Activated CD4-positive, alpha-beta memory T cell treated with anti-CD3 and anti-CD28 coated beads for 36 hours (primary cell): Measurements from ENCODE around the gene EFNA5. TPM values are rescaled to one million over a fixed set of nuclear protein-coding genes. Genes with fewer than 3 reads are reported as not detected.
"Not testable (repeated sequence)": the region's sequence is repeated elsewhere in the genome, so short reads cannot be mapped to it uniquely, and the experiment has no call there.

Experiments
- CTCF ChIA-PET: fragments of 350-600 bp; sonication (Branson Sonifier 250); formaldehyde crosslinking; loops from one replicate; lab custom pipeline; 2021; ENCODE audit warnings: antibody characterized with exemption, inconsistent platforms; lab: Charles Lee
- POLR2A ChIA-PET: fragments of 350-600 bp; sonication (Branson Sonifier 250); formaldehyde crosslinking; loops from one replicate; lab custom pipeline; 2021; ENCODE audit warnings: antibody characterized with exemption; lab: Charles Lee
- DNase-seq: peaks from one replicate; pipeline ENCODE4 v3.0.0-alpha.2; 2020
- H3K27ac Mint-ChIP-seq: one replicate; pipeline ENCODE4 v1.8.0; 2021; ENCODE audit warnings: mixed read lengths
- H3K27me3 Mint-ChIP-seq: one replicate; pipeline ENCODE4 v1.8.0; 2021; ENCODE audit warnings: mixed read lengths
- H3K36me3 Mint-ChIP-seq: one replicate; pipeline ENCODE4 v1.8.0; 2021; ENCODE audit warnings: mixed read lengths
- H3K4me1 Mint-ChIP-seq: one replicate; pipeline ENCODE4 v1.8.0; 2021; ENCODE audit warnings: low read depth, mixed read lengths
- H3K4me3 Mint-ChIP-seq: one replicate; pipeline ENCODE4 v1.8.0; 2021; ENCODE audit warnings: mild to moderate bottlenecking, mixed read lengths
- H3K9me3 Mint-ChIP-seq: one replicate; pipeline ENCODE4 v1.8.0; 2021; ENCODE audit warnings: mixed read lengths
- intact Hi-C: fragments of 100-400 bp; cut with micrococcal nuclease; formaldehyde crosslinking; loops from one replicate; pipeline ENCODE4 v1.15.1; 2023
- total RNA-seq, 2 experiments: library from RNA; stranded (reverse); gene quantifications; one replicate each; pipeline ENCODE4 v1.2.3, GENCODE V29; 2021

Gene EFNA5
- total RNA-seq, 2 experiments from 2014 or later = not detected

- no peaks in the 10 kb centered on the region for H3K9me3 Mint-ChIP-seq
- intact Hi-C loops = no loop called here
- H3K4me3 Mint-ChIP-seq = no peak overlapping the region
- no peaks in the 10 kb centered on the region for H3K36me3 Mint-ChIP-seq
- ChIA-PET POLR2A (no interaction called here), CTCF (no interaction called here)
- peaks cover 4% of the 10 kb centered on the region for H3K27me3 Mint-ChIP-seq
- DNase-seq = no peak
- H3K4me1 Mint-ChIP-seq = no peaks in the 10 kb centered on the region
- H3K27ac Mint-ChIP-seq = no peak overlapping the region
These were observed 223.8 kb downstream of the EFNA5 start for GRCh38 chr5:107446972-107447371.

DNA sequence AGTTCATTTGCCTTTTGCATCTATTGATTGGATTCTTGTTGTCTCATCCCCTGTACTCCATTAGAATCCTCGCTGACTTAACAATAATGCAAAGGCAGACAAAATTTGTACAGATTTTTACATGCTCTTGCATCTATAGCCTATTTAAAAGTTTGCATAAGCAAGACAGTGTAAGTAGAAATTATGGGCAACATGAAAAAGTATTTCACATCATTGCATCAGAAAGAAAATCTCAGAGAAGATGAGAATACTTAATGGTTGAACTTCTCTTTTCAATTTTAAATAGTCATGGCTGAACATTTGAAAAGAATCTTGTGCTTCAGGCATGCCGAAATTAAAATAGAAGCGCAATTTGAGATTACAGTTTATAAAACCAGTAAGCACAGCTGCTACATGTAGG lies 226.4 kb downstream of the EFNA5 start:
- Mint-ChIP-seq H3K4me3 (no peak overlapping the region), H3K27me3 (peaks cover 8% of the 10 kb centered on the region), H3K9me3 (peaks cover 2% of the 10 kb centered on the region), H3K36me3 (peaks cover under 1% of the 10 kb centered on the region), H3K27ac (no peak overlapping the region), H3K4me1 (no peaks in the 10 kb centered on the region)
- CTCF ChIA-PET = no interaction called here
- intact Hi-C loops = no loop called here
- DNase-seq = no peak
- POLR2A ChIA-PET = no interaction called here

- no peak for DNase-seq
- Mint-ChIP-seq H3K4me3 (no peak overlapping the region), H3K9me3 (peaks cover 6% of the 10 kb centered on the region), H3K27me3 (peaks cover 8% of the 10 kb centered on the region), H3K27ac (no peak overlapping the region), H3K4me1 (no peaks in the 10 kb centered on the region), H3K36me3 (peaks cover 2% of the 10 kb centered on the region)
- CTCF ChIA-PET = no interaction called here
- POLR2A ChIA-PET = no interaction called here
- intact Hi-C loops = no loop called here
These were observed 226.8 kb downstream of the EFNA5 start for GRCh38 chr5:107443897-107444296.

GRCh38 chr5:107442452-107442851 lies 228.3 kb downstream of the EFNA5 start:
- ChIA-PET CTCF (no interaction called here), POLR2A (no interaction called here)
- no peak for DNase-seq
- intact Hi-C loops = no loop called here
- Mint-ChIP-seq H3K9me3 (peaks cover 8% of the 10 kb centered on the region), H3K27ac (no peak overlapping the region), H3K4me1 (no peaks in the 10 kb centered on the region), H3K36me3 (peaks cover 2% of the 10 kb centered on the region), H3K27me3 (peaks cover 4% of the 10 kb centered on the region), H3K4me3 (no peak overlapping the region)

DNA sequence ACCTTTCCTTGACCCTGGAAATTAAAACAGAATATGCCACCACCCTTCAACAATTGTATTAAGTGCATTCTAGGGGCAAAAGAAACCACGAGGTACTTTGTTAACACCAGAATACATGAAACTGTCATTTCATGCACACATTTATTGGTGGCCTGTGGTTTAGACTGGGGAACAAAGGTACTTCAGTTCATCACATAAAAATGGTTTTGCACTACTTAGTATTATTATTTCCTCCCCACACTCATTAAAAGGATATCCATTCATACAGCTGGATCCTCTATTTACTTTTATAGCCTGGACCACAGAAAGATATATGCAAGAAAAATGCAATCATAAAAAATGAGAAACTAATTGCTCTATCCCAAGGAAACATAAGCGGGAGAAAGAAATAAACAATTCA lies 230.9 kb downstream of the EFNA5 start:
- ChIA-PET POLR2A (no interaction called here), CTCF (interaction anchor here (0.8 kb wide), 1 partner anchor 132 kb away, joined by 3 read pairs; no protein-coding TSS in a partner anchor)
- peaks cover 8% of the 10 kb centered on the region for H3K9me3 Mint-ChIP-seq
- H3K27ac Mint-ChIP-seq = no peak overlapping the region
- no peak for DNase-seq
- H3K36me3 Mint-ChIP-seq = peaks cover 2% of the 10 kb centered on the region
- no peaks in the 10 kb centered on the region for H3K4me1 Mint-ChIP-seq
- intact Hi-C loops = no loop called here
- H3K27me3 Mint-ChIP-seq = peaks cover 6% of the 10 kb centered on the region
- no peak overlapping the region for H3K4me3 Mint-ChIP-seq

GRCh38 chr5:107437986-107438510 lies 232.7 kb downstream of the EFNA5 start:
- intact Hi-C loops = no loop called here
- no peak for DNase-seq
- Mint-ChIP-seq H3K27ac (no peak overlapping the region), H3K27me3 (peaks cover 6% of the 10 kb centered on the region), H3K4me3 (no peak overlapping the region), H3K4me1 (no peaks in the 10 kb centered on the region), H3K9me3 (peaks cover 8% of the 10 kb centered on the region), H3K36me3 (peaks cover 2% of the 10 kb centered on the region)
- ChIA-PET CTCF (interaction anchor here (0.5 kb wide), 1 partner anchor 907 kb away, joined by 3 read pairs; no protein-coding TSS in a partner anchor), POLR2A (no interaction called here)

- H3K4me3 Mint-ChIP-seq = no peak overlapping the region
- no peaks in the 10 kb centered on the region for H3K4me1 Mint-ChIP-seq
- POLR2A ChIA-PET = no interaction called here
- H3K27ac Mint-ChIP-seq = no peak overlapping the region
- CTCF ChIA-PET = interaction anchor here (1.0 kb wide), 1 partner anchor 135 kb away, joined by 3 read pairs; no protein-coding TSS in a partner anchor
- peaks cover 2% of the 10 kb centered on the region for H3K36me3 Mint-ChIP-seq
- no peak for DNase-seq
- peaks cover 8% of the 10 kb centered on the region for H3K9me3 Mint-ChIP-seq
- intact Hi-C loops = no loop called here
- H3K27me3 Mint-ChIP-seq = peaks cover 6% of the 10 kb centered on the region
These were observed 233.6 kb downstream of the EFNA5 start for GRCh38 chr5:107437154-107437553.

DNA sequence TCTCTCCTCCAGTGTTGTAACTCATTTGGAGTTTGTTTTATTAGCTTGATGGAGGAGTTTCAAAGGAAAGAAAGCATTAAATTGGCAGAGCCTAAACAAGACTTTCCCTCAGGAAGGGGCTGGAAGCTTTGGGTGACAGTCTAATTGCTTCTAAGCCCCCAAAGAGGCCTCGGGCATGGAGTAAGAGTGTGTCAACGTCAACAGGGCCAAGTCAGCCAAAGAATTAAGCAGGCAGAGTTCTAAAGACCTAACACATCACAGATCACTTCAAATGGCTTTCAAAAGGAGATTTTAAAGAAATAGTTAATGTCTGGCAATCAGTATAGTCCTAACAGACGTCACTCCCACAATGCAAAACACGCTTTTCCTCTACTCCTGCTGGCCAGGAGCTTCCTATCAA lies 234.5 kb downstream of the EFNA5 start:
- POLR2A ChIA-PET = no interaction called here
- intact Hi-C loops = no loop called here
- H3K4me1 Mint-ChIP-seq = no peaks in the 10 kb centered on the region
- H3K27ac Mint-ChIP-seq = no peak overlapping the region
- H3K9me3 Mint-ChIP-seq = peaks cover 8% of the 10 kb centered on the region
- no peak overlapping the region for H3K4me3 Mint-ChIP-seq
- peaks cover 6% of the 10 kb centered on the region for H3K27me3 Mint-ChIP-seq
- DNase-seq = no peak
- peaks cover 2% of the 10 kb centered on the region for H3K36me3 Mint-ChIP-seq
- CTCF ChIA-PET = interaction anchor here (0.6 to 1.0 kb wide), 3 partner anchors 12 to 747 kb away, joined by 3 read pairs; no protein-coding TSS in a partner anchor

GRCh38 chr5:107435061-107435460 lies 235.7 kb downstream of the EFNA5 start:
- ChIA-PET CTCF (no interaction called here), POLR2A (no interaction called here)
- Mint-ChIP-seq H3K9me3 (peaks cover 8% of the 10 kb centered on the region), H3K36me3 (peaks cover 2% of the 10 kb centered on the region), H3K4me3 (no peak overlapping the region), H3K27ac (no peak overlapping the region), H3K4me1 (peaks cover 2% of the 10 kb centered on the region), H3K27me3 (peaks cover 4% of the 10 kb centered on the region)
- intact Hi-C loops = no loop called here
- no peak for DNase-seq

GRCh38 chr5:107433646-107434045 lies 237.1 kb downstream of the EFNA5 start:
- CTCF ChIA-PET, H3K4me1 Mint-ChIP-seq: not testable (repeated sequence)

DNA sequence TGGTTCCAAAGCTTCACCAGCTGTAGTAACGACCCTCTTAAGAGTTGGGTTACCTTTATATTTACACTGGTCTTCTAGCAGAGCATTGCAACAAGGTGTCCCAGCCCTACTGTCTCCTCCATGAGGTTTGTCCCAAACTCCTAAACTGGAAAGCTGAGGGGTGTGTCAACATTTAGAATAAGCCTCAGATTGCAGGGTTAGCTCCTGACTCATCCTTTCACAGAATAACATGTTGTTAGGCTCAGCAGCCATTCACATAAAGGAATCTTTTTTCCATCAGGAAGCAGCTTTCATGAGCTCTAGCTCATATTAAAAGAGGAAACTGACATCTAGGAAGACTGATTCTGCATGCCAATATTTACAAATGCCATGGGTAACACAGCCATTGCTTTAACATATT lies 238.7 kb downstream of the EFNA5 start:
- H3K4me1 Mint-ChIP-seq = peaks cover 2% of the 10 kb centered on the region
- POLR2A ChIA-PET = no interaction called here
- no peaks in the 10 kb centered on the region for H3K36me3 Mint-ChIP-seq
- no peaks in the 10 kb centered on the region for H3K9me3 Mint-ChIP-seq
- CTCF ChIA-PET = no interaction called here
- H3K27ac Mint-ChIP-seq = no peak overlapping the region
- no peak overlapping the region for H3K4me3 Mint-ChIP-seq
- no peak for DNase-seq
- intact Hi-C loops = no loop called here
- peaks cover 7% of the 10 kb centered on the region for H3K27me3 Mint-ChIP-seq

More at GRCh38 chr5:107433646-107434045, 237.1 kb downstream of the EFNA5 start:
- POLR2A ChIA-PET = interaction anchor here (0.6 kb wide), 1 partner anchor 199 kb away, joined by 9 read pairs; no protein-coding TSS in a partner anchor
- H3K4me3 Mint-ChIP-seq, DNase-seq, H3K9me3 Mint-ChIP-seq, H3K27me3 Mint-ChIP-seq, H3K36me3 Mint-ChIP-seq, intact Hi-C loops, H3K27ac Mint-ChIP-seq: not testable (repeated sequence)

DNA sequence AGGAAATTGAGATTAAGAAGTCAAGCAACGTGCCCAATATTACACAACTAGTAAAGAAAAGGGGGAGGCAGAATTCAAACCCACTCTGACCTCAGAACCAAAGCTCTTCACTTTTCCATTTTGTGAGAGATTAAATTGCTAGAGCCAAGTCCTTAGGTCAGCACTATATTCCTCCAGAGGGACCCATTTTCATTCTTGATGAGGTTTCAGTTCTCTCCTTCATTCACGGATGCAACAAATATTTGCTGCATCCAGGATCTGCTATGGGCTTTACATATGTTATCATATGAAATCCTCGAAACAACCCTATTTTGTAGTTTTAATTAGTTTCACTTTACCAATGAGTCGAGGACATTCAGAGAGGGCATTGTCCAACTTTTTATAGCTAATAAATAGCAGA lies 239.2 kb downstream of the EFNA5 start:
- peaks cover 7% of the 10 kb centered on the region for H3K27me3 Mint-ChIP-seq
- CTCF ChIA-PET = no interaction called here
- no peaks in the 10 kb centered on the region for H3K9me3 Mint-ChIP-seq
- POLR2A ChIA-PET = no interaction called here
- H3K4me1 Mint-ChIP-seq = peaks cover 2% of the 10 kb centered on the region
- intact Hi-C loops = no loop called here
- no peaks in the 10 kb centered on the region for H3K36me3 Mint-ChIP-seq
- DNase-seq = no peak
- H3K27ac Mint-ChIP-seq = no peak overlapping the region
- H3K4me3 Mint-ChIP-seq = no peak overlapping the region

GRCh38 chr5:107430071-107430625 lies 240.6 kb downstream of the EFNA5 start:
- no peaks in the 10 kb centered on the region for H3K36me3 Mint-ChIP-seq
- no peak overlapping the region for H3K27ac Mint-ChIP-seq
- no peaks in the 10 kb centered on the region for H3K9me3 Mint-ChIP-seq
- H3K4me1 Mint-ChIP-seq = peaks cover 2% of the 10 kb centered on the region
- intact Hi-C loops = no loop called here
- no peak for DNase-seq
- H3K27me3 Mint-ChIP-seq = peaks cover 5% of the 10 kb centered on the region
- H3K4me3 Mint-ChIP-seq = no peak overlapping the region
- POLR2A ChIA-PET = no interaction called here
- CTCF ChIA-PET = no interaction called here
